Small intestine (tissue), 7 donors: ENCODE data around the gene CDC42BPB. TPM values are rescaled to one million over a fixed set of nuclear protein-coding genes. Genes with fewer than 3 reads are reported as not detected.

Source experiments
- DNase-seq, 2 donors: peaks; one replicate each; pipeline versions ENCODE4 v3.0.0 to v3.0.0-alpha.2; 2013
- FAIRE-seq: peaks from 2 replicates; lab custom pipeline; 2012; peaks lifted over from hg19 to GRCh38; lab: Jason Lieb, UNC
- H3K27ac ChIP-seq, 3 donors: one replicate each; pipeline ENCODE4 v1.5.1; 2013; ENCODE audit warnings: low read length in 2 of 3, mild to moderate bottlenecking in 2 of 3, control low read depth in 1 of 3, inconsistent platforms in 1 of 3, low read depth in 1 of 3, moderate library complexity in 1 of 3
- H3K27me3 ChIP-seq, 3 donors: one replicate each; pipeline ENCODE4 v1.6.1; 2013; ENCODE audit warnings: low read length in 3 of 3, inconsistent platforms in 1 of 3; ENCODE audit not compliant: control insufficient read depth in 3 of 3, insufficient read depth in 3 of 3
- H3K36me3 ChIP-seq, 3 donors: one replicate each; pipeline ENCODE4 v1.6.1; 2013; ENCODE audit warnings: low read length in 3 of 3, inconsistent platforms in 1 of 3, low read depth in 1 of 3, mild to moderate bottlenecking in 1 of 3, moderate library complexity in 1 of 3; ENCODE audit not compliant: control insufficient read depth in 3 of 3, insufficient read depth in 2 of 3
- H3K4me1 ChIP-seq, 3 donors: one replicate each; pipeline ENCODE4 v1.6.1; 2013; ENCODE audit warnings: low read length in 2 of 3, inconsistent platforms in 1 of 3, low read depth in 1 of 3, mild to moderate bottlenecking in 1 of 3, moderate library complexity in 1 of 3; ENCODE audit not compliant: control insufficient read depth in 3 of 3, insufficient read depth in 2 of 3
- H3K4me3 ChIP-seq, 3 donors: one replicate each; pipeline ENCODE4 v1.5.1; 2013; ENCODE audit warnings: low read length in 3 of 3, control low read depth in 1 of 3, inconsistent platforms in 1 of 3, low read depth in 1 of 3, mild to moderate bottlenecking in 1 of 3, moderate library complexity in 1 of 3
- H3K9me3 ChIP-seq, 2 donors: one replicate each; pipeline ENCODE4 v1.6.1; 2013; ENCODE audit warnings: low read depth in 1 of 2, low read length in 1 of 2; ENCODE audit not compliant: control insufficient read depth in 2 of 2, insufficient read depth in 1 of 2
- WGBS, 3 donors: extraction: QIAGEN DNeasy Blood & Tissue Kit; methylation state at CpG; one replicate each; pipeline ENCODE4 v1.1.7; 2013; 5-methylcytosine and 5-hydroxymethylcytosine counted together
- polyA plus RNA-seq, 4 donors: library from polyadenylated mRNA; stranded (reverse) in 3 of 4; unstranded in 1 of 4; fragments of 200-250 nt in 3 of 4; fragments of 120-200 nt in 1 of 4; gene quantifications; one replicate each; pipeline versions ENCODE4 v1.2.1 to v1.2.3, GENCODE V29; 2013
- donor health status: healthy with polysubstance abuse.
- donor health status: control.
- donor health status: control.
- donor health status: Bipolar disorder and iron deficiency.
- donor health status: healthy.

The CDC42BPB gene
- polyA plus RNA-seq, 4 donors = 29.2 to 69.4 (median 39.5) TPM

DNA sequence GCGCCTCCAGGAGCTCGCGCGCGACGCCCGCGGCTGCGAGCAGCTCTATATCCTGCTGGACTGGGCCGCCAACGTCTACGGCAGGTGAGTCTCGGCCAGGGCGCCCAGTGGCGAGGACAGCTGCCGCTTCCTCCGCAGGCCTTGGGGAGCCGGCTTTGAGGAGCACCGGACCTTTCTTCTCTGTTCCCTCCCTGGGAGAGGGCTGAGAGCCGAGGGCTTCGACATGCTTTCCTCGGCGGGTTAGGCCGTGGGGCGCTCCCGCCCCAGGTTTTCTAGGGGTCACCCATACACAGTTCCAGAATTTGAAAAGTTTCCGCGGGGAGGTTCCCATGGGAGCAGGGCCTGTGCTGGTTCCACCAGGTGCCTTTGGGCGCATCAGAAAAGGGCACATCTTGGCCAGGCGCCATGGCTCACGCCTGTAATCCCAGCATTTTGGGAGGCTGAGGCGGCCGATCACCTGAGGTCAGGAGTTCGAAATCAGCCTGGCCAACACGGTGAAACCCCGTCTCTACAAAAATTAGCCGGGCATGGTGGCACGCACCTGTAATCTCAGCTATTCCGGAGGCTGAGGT, 45.4 kb upstream of the CDC42BPB start:
- no peak overlapping the region for H3K4me3 ChIP-seq
- no peak for DNase-seq
- no peak overlapping the region for H3K27ac ChIP-seq
- FAIRE-seq = no peak
- H3K4me1 ChIP-seq = peaks cover 2 to 70% (median 12%) of the 10 kb centered on the region in 3 donors
- no peaks in the 10 kb centered on the region for H3K9me3 ChIP-seq
- peaks cover 0 to 36% (median 0%) of the 10 kb centered on the region in 3 donors for H3K36me3 ChIP-seq
- peaks cover 0 to 22% (median 4%) of the 10 kb centered on the region in 3 donors for H3K27me3 ChIP-seq
- WGBS, 3 donors = 62 to 82% (median 78%) methylated on average over 36 to 39 of the region's 39 CpGs

DNA sequence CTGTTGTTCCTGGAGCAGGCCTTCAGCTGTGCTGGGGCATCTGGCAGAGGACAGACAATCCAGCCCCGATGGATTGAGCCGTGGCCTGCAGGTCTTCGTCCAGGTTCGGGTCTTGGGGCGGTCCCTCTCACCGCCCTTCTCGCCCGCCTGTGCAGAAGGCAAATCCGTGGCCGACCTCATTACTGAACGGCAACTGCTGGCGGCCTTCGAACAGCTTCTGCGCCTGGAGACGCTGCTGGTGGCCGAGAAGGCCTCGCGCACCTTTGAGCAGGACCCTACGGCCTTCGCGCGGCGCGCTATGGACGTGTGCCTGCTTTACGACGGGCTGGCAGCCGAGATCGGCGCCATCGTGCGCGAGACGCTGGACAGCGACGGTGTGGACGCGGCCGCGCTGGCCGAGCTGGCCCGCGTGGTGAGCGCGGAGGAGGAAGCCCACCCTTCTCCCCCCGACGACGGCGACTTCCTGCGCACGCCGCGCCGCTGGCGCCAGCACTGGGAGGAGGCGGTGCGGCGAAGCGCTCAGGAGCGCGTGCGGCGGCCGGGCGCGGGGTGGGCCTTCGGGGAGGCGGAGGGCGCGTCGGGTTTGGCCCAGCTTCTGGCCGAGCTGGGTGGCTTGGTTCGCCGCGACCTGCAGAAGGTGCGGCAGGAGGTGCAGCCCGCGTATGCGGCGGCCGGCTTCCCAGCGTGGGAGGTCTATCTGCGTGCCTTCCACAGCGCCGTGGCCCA, 44.8 kb upstream of the CDC42BPB start:
- peaks cover 2 to 77% (median 12%) of the 10 kb centered on the region in 3 donors for H3K4me1 ChIP-seq
- H3K27ac ChIP-seq = no peak overlapping the region
- DNase-seq (no peak), FAIRE-seq (no peak)
- peaks cover 0 to 29% (median 0%) of the 10 kb centered on the region in 3 donors for H3K36me3 ChIP-seq
- H3K9me3 ChIP-seq = no peaks in the 10 kb centered on the region
- H3K4me3 ChIP-seq = no peak overlapping the region
- 61 to 85% (median 72%) methylated on average over 83 to 85 of the region's 85 CpGs for WGBS, 3 donors
- H3K27me3 ChIP-seq = peaks cover 0 to 22% (median 4%) of the 10 kb centered on the region in 3 donors

DNA sequence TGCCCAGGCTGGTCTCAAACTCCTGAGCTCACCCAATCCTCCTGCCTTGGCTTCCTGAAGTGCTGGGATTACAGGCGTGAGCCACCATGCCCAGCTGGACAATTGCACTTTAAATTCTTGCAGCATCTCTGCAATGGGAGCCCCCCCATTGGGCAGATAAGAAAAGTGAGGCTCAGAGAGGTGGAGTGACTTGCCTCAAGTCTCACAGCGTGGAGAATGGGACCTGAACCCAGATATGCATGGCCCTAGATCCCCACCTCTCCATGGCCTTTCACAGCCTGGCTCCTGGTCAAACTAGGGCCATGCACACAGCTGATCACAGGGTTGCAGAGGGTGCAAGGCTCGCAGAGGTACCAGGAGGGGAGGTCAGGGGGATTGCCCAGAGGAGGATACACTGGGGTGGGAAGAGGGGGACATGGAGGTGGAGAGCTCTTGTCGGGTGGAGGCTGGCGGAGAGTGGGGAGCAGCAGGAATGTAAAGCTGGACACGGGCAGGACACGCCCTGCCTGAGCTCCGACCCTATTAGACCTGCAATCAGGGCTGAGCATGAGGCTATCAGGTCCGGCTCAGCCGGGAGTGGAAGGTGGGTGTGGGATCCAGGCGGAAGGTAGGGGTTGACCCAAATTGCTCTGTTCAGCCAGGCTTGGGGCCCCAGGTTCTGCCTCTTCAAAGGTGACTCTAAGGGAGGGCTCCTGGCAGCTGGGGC, 44.1 kb upstream of the CDC42BPB start:
- Histone ChIP-seq H3K4me3 (no peak overlapping the region), H3K27ac (peak overlapping the region in 1 of 3 donors; percentile 55), H3K9me3 (no peaks in the 10 kb centered on the region), H3K36me3 (peaks cover 0 to 22% (median 0%) of the 10 kb centered on the region in 3 donors), H3K27me3 (peaks cover 0 to 22% (median 4%) of the 10 kb centered on the region in 3 donors), H3K4me1 (peaks cover 2 to 81% (median 12%) of the 10 kb centered on the region in 3 donors)
- DNase-seq (peak in 1 of 2 donors; percentile 57), FAIRE-seq (no peak)
- WGBS, 3 donors = 69 to 85% (median 77%) methylated on average over 10 to 11 of the region's 11 CpGs

DNA sequence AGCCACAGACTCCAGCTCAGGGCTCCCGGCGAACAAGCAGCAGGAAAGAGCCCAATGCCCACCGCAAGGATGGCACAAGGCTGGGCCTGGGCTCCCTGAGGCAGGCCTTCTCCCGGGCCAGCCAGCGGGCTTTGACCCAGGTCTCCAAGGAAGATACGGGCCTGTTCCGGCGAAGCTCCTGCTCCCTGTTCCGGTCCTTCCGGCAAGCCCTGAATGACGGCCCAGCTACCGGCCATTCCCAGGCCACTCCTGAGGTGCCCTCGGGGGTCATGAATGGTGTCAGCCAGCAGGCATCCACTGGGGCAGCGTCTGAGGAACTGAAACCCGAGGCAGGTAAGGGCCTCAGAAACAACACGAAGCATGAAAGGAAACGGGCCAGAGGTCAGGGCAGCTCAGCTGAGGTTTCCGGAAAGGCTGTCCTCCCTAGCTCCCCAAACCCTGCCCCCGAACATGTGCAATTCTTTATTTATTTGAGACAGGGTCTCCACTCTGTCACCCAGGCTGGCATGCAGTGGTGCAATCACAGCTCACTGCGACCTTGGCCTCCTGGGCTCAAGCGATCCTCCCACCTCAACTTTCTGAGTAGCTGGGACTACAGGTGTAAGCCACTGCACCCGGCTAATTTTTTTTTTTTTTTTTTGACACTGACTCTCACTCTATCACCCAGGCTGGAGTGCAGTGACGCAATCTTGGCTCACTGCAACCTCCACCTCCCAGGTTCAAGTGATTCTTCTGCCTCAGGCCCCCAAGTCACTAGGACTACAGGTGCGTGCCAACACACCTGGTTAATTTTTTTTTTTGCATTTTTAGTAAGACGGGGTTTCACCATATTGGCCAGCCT, 43.2 kb upstream of the CDC42BPB start:
- H3K4me1 ChIP-seq = peaks cover 2 to 84% (median 12%) of the 10 kb centered on the region in 3 donors
- H3K4me3 ChIP-seq = no peak overlapping the region

DNA sequence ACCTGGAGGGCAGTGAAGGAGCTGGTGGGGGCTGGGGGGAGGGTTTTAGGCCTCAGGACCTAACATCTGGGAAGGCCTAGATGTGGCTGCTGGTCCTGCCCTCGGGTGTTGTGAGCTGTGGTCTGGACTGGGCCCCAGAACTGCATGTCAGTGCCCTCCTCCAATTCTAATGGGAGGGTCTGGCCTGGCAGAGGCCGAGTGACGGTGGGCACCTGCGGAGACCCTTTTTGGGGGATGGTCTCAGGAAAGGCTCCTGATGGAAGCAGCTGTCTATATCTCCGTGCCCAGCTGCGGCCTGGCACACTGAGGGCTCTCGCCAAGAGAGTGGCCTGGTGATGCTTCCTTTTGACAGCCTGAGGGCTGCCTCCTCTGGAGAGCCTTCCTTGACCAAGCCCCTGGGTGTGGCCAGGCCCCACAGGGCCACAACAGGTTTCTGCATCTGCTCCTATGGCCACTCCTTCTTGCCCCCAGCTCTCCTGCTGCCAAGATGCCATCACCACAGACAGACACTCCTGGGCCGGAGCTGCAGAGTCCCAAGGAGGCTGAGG, 42.5 kb upstream of the CDC42BPB start:
- peaks cover 0 to 22% (median 4%) of the 10 kb centered on the region in 3 donors for H3K27me3 ChIP-seq
- peak overlapping the region in 1 of 3 donors; percentile 55 for H3K27ac ChIP-seq
- no peak for FAIRE-seq
- H3K4me1 ChIP-seq = peaks cover 2 to 85% (median 12%) of the 10 kb centered on the region in 3 donors
- 84 to 93% (median 90%) methylated on average over 8 of the region's 8 CpGs for WGBS, 3 donors
- DNase-seq = no peak
- H3K36me3 ChIP-seq = peaks cover 0 to 12% (median 0%) of the 10 kb centered on the region in 3 donors
- no peaks in the 10 kb centered on the region for H3K9me3 ChIP-seq
- H3K4me3 ChIP-seq = no peak overlapping the region

More for the DNA sequence above, 43.2 kb upstream of the CDC42BPB start:
- Histone ChIP-seq H3K36me3 (peaks cover 0 to 14% (median 0%) of the 10 kb centered on the region in 3 donors), H3K27ac (peak overlapping the region in 1 of 3 donors; percentile 55), H3K27me3 (peaks cover 0 to 22% (median 4%) of the 10 kb centered on the region in 3 donors), H3K9me3 (no peaks in the 10 kb centered on the region)
- 84 to 87% (median 86%) methylated on average over 23 to 25 of the region's 25 CpGs for WGBS, 3 donors
- DNase-seq = no peak
- FAIRE-seq = no peak

DNA sequence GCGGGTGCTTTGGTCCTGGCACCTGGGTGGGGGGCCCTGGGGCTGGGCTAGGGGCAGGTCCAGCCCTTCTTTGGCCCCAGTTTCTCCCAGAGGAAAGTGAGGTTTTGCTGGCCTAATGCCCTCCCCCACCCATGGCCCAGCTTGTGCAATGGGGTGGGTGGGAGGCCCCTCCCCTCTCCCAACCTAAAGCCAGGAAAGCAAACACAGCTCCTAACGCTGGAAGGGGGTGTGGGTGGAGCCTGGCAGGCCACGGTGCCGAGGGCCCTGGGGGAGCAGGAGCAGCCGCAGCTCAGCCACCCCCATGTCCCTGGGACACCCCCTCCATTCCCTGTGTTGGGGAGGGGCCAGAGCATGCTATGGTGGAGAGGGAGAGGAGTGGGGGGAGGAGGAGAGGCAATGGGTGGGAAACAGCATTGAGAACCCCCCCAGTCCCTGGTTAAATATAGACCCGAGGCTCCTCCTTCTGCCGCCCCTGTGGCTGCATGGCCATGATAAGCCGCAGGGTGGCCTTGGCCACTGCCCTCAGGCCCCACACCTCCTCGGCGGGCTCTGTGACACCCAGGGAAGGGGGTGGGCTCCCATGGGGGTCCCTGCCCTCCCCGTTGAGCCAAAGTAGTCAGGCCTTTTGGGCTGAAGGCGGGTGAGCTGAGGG, 41.9 kb upstream of the CDC42BPB start:
- peak overlapping the region in 1 of 3 donors; percentile 30 for H3K4me3 ChIP-seq
- FAIRE-seq = no peak
- peak in 1 of 2 donors; percentile 84 for DNase-seq
- 32 to 61% (median 47%) methylated on average over 10 to 12 of the region's 12 CpGs for WGBS, 3 donors
- peak overlapping the region in 1 of 3 donors; percentile 55 for H3K27ac ChIP-seq
- H3K4me1 ChIP-seq = peaks cover 2 to 84% (median 12%) of the 10 kb centered on the region in 3 donors
- peaks cover 0 to 12% (median 0%) of the 10 kb centered on the region in 3 donors for H3K36me3 ChIP-seq
- no peaks in the 10 kb centered on the region for H3K9me3 ChIP-seq
- H3K27me3 ChIP-seq = peaks cover 0 to 16% (median 0%) of the 10 kb centered on the region in 3 donors
